Body of pancreas (tissue), 4 donors: ENCODE data around the gene USP9Y.

Source experiments
- POLR2A ChIP-seq, 3 donors: fragments of 450-650 bp; IDR thresholded peaks; one replicate each; pipeline ENCODE4 v1.6.1; 2016; ENCODE audit warnings: antibody characterized with exemption in 3 of 3, mild to moderate bottlenecking in 2 of 3
- TF ChIP-seq, protein P1 (sequence below), 7 experiments: fragments of 450-650 bp in 4 of 7; fragments of 200-600 bp in 3 of 7; sonication (generic) in 3 of 7; IDR thresholded peaks; one replicate each; pipeline ENCODE4 v1.5.1; 2016 to 2019; ENCODE audit warnings: antibody characterized with exemption in 7 of 7

DNA sequence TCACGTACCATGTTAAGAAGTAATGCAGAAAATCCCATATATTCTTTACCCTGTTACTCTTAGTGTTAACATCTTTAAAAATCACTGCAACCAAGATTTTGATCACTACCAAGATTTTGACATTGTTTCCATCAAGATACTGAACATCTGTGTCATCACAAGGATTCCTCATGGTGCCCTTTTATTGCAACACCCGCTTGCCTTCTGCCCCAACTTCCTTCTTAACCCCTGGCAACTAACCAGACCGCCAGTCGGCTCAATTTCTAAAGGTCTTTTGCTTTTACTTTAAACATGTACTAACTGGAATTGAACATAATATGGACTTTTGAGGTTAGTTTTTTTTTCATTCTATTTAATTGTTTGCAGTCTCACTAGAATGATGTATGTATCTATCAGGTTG, 41.7 kb downstream of the USP9Y start:
- TF ChIP-seq, protein P1, sequence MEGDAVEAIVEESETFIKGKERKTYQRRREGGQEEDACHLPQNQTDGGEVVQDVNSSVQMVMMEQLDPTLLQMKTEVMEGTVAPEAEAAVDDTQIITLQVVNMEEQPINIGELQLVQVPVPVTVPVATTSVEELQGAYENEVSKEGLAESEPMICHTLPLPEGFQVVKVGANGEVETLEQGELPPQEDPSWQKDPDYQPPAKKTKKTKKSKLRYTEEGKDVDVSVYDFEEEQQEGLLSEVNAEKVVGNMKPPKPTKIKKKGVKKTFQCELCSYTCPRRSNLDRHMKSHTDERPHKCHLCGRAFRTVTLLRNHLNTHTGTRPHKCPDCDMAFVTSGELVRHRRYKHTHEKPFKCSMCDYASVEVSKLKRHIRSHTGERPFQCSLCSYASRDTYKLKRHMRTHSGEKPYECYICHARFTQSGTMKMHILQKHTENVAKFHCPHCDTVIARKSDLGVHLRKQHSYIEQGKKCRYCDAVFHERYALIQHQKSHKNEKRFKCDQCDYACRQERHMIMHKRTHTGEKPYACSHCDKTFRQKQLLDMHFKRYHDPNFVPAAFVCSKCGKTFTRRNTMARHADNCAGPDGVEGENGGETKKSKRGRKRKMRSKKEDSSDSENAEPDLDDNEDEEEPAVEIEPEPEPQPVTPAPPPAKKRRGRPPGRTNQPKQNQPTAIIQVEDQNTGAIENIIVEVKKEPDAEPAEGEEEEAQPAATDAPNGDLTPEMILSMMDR (IDR thresholded peaks at IDR 0.05), result no peak
- no peak for TF ChIP-seq POLR2A (IDR thresholded peaks at IDR 0.05)
